ENCODE results near the gene ADAM12.

DNA sequence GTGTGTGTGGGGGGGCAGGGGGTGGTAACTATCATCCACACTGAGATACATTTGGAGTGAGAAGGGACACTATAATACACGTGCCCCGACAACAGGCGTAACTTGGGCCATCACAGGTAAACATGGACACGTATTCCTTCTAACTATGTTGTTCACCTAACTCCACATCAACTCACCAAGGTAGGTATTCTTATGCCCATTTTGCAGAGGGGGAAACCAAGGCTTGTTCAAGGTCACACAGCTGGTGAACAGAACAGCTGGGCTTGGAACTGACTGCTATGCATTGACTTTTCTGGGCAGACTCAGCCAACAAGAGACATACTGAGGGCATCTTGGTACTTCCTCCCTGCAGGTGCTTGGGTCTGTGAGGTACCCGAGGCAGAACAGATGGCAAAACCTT is 170.1 kb downstream of the ADAM12 start:
- TF ChIP-seq CTCF (IDR thresholded peaks at IDR 0.05) (no peak), POLR2A (IDR thresholded peaks at IDR 0.05) (no peak)

Data from adrenal gland (tissue), 5 donors.